PC-3 (cell line): ENCODE results near the gene SSTR4.

Experiments used
- CTCF ChIP-seq: fragments of 300-600 bp; sonication (generic); conservative IDR thresholded peaks from 2 replicates; pipeline ENCODE4 v1.5.1; 2017; ENCODE audit warnings: antibody characterized with exemption, low read depth, mild to moderate bottlenecking, low read length
- EZH2 ChIP-seq: fragments of 300-600 bp; sonication (generic); IDR thresholded peaks from one replicate; pipeline ENCODE4 v1.6.1; 2017; ENCODE audit warnings: antibody characterized with exemption, mild to moderate bottlenecking, low read length; ENCODE audit not compliant: unreplicated experiment
- EZH2phosphoT487 ChIP-seq: fragments of 300-600 bp; sonication (generic); IDR thresholded peaks from 2 replicates; pipeline ENCODE4 v1.6.1; 2018; ENCODE audit warnings: mild to moderate bottlenecking, antibody characterized with exemption, low read length, borderline replicate concordance

- TF ChIP-seq CTCF (no peak), EZH2 (no peak), EZH2phosphoT487 (no peak)
These were observed 15.7 kb upstream of the SSTR4 start for GRCh38 chr20:23019403-23019802.
